Upper lobe of right lung (tissue), 1 donor: ENCODE measurements around the gene SPATA45. TPM values are rescaled to one million over a fixed set of nuclear protein-coding genes. Genes with fewer than 3 reads are reported as not detected.

Experiments
- ATAC-seq: fragments of 200-7000 bp; cut with Tn5 transposase; one replicate; pipeline ENCODE4 v1.9.1; 2020; ENCODE audit warnings: mild to moderate bottlenecking, moderate library complexity
- DNase-seq: peaks from one replicate; pipeline ENCODE4 v3.0.0-alpha.2; 2020
- H3K27ac ChIP-seq: fragments of 200-600 bp; one replicate; pipeline ENCODE4 v1.8.0; 2022
- H3K27me3 ChIP-seq: fragments of 200-600 bp; one replicate; pipeline ENCODE4 v1.8.0; 2022; ENCODE audit warnings: mild to moderate bottlenecking
- H3K36me3 ChIP-seq: fragments of 200-600 bp; one replicate; pipeline ENCODE4 v1.8.0; 2022
- H3K4me1 ChIP-seq: fragments of 200-600 bp; one replicate; pipeline ENCODE4 v1.8.0; 2022
- H3K4me3 ChIP-seq: fragments of 200-600 bp; one replicate; pipeline ENCODE4 v1.8.0; 2022; ENCODE audit warnings: mild to moderate bottlenecking
- H3K9me3 ChIP-seq: fragments of 200-600 bp; one replicate; pipeline ENCODE4 v1.8.0; 2022
- CTCF ChIP-seq: fragments of 200-600 bp; IDR thresholded peaks from one replicate; pipeline ENCODE4 v1.8.0; 2022; ENCODE audit warnings: antibody characterized with exemption
- intact Hi-C: fragments of 100-400 bp; cut with DNase I; formaldehyde crosslinking; loops from one replicate; pipeline ENCODE4 v1.11.0; 2022
- long read RNA-seq: library from polyadenylated mRNA; unstranded; transcript quantifications from one replicate; pipeline ENCODE4 v2.0.0, GENCODE V29; 2021
- total RNA-seq: library from RNA; stranded (reverse); fragmentation: NEBNext Ultra II Directional; extraction: Animal tissue kit (Norgen Biotek cat#: 25700); gene quantifications from one replicate; pipeline ENCODE4 v1.2.1, GENCODE V29; 2021
- donor health status: DM: no; HTN: yes; CAD: no; lungs with severe emphysema.

SPATA45 gene
- not detected for total RNA-seq
- long read RNA-seq, result 0 reads

- no peaks in the 10 kb centered on the region for H3K36me3 ChIP-seq
- no peak within 1 kb of the TSS for H3K27ac ChIP-seq
- intact Hi-C loops, result no loop called here
- no peaks in the 10 kb centered on the region for H3K4me1 ChIP-seq
- no peak for TF ChIP-seq CTCF
- H3K4me3 ChIP-seq, result no peak within 1 kb of the TSS
- no peaks in the 10 kb centered on the region for H3K27me3 ChIP-seq
- no peaks in the 10 kb centered on the region for H3K9me3 ChIP-seq
- ATAC-seq (no peak), DNase-seq (no peak)
These were observed at the start of gene SPATA45 for GRCh38 chr1:212847549-212847948. TSS of gene SPATA45 (minus strand) at chr1:212847649. CDS start at chr1:212836149, 11,500 bp downstream.

DNA sequence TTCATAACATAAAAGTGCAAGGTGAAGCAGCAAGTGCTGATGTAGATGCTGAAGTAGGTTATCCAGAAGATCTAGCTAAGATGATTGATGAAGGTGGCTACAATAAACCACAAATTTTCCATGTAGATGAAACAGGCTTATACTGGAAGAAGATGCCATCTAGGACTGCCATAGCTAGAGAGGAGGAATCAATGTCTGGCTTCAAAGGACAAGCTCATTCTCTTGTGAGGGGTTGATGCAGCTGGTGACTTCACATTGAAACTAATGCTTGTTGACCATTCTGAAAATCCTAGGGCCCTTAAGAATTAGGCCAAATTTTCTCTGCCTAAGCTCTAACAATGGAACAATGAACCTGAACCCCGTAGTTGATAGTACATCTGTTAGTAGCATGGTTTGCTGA lies 44.7 kb upstream of the SPATA45 start:
- intact Hi-C loops, result no loop called here
- no peak overlapping the region for H3K27ac ChIP-seq
- DNase-seq (no peak), ATAC-seq (no peak)
- no peaks in the 10 kb centered on the region for H3K27me3 ChIP-seq
- peaks cover 68% of the 10 kb centered on the region for H3K36me3 ChIP-seq
- no peak for TF ChIP-seq CTCF
- no peak overlapping the region for H3K4me3 ChIP-seq
- no peaks in the 10 kb centered on the region for H3K4me1 ChIP-seq
- no peaks in the 10 kb centered on the region for H3K9me3 ChIP-seq

DNA sequence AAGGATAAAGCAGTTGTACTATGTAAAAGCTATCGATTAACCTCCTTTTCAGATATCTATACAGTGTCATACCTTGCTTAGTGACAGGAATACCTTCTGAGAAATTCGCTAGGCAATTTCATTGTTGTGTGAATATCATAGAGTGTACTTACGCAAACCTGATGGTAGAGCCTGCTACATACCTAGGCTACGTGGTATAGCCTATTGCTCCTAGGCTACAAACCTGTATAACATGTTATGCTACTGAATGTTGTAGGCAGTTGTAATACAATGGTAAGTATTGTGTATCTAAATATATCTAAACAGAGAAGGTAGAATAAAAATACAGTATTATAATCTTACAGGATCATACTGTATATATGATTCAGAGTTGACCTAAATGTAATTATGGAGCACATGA lies 37.1 kb upstream of the SPATA45 start:
- ATAC-seq (no peak), DNase-seq (no peak)
- Histone ChIP-seq H3K9me3 (no peaks in the 10 kb centered on the region), H3K4me1 (no peaks in the 10 kb centered on the region), H3K27ac (no peak overlapping the region), H3K4me3 (no peak overlapping the region), H3K27me3 (no peaks in the 10 kb centered on the region), H3K36me3 (peaks cover 69% of the 10 kb centered on the region)
- intact Hi-C loops, result no loop called here
- TF ChIP-seq CTCF, result no peak

- H3K27ac ChIP-seq, result no peak overlapping the region
- H3K27me3 ChIP-seq, result no peaks in the 10 kb centered on the region
- no peak overlapping the region for H3K4me3 ChIP-seq
- intact Hi-C loops, result no loop called here
- no peak for TF ChIP-seq CTCF
- DNase-seq (no peak), ATAC-seq (no peak)
- H3K36me3 ChIP-seq, result peaks cover 30% of the 10 kb centered on the region
- H3K9me3 ChIP-seq, result no peaks in the 10 kb centered on the region
- no peaks in the 10 kb centered on the region for H3K4me1 ChIP-seq
These were observed 32.7 kb upstream of the SPATA45 start for GRCh38 chr1:212879947-212880690.

- H3K4me1 ChIP-seq, result no peaks in the 10 kb centered on the region
- H3K36me3 ChIP-seq, result peaks cover 37% of the 10 kb centered on the region
- no peak overlapping the region for H3K4me3 ChIP-seq
- no peaks in the 10 kb centered on the region for H3K9me3 ChIP-seq
- DNase-seq (no peak), ATAC-seq (no peak)
- intact Hi-C loops, result no loop called here
- TF ChIP-seq CTCF, result no peak
- H3K27ac ChIP-seq, result no peak overlapping the region
- no peaks in the 10 kb centered on the region for H3K27me3 ChIP-seq
These were observed 31.0 kb upstream of the SPATA45 start for GRCh38 chr1:212878418-212878817.
